Kidney tubule cell (primary cell): ENCODE data around the gene ENPP7.

Experiments used
- DNase-seq: peaks from one replicate; pipeline ENCODE4 v3.0.0-alpha.2; 2018; ENCODE audit warnings: low spot score

The ENPP7 gene

DNA sequence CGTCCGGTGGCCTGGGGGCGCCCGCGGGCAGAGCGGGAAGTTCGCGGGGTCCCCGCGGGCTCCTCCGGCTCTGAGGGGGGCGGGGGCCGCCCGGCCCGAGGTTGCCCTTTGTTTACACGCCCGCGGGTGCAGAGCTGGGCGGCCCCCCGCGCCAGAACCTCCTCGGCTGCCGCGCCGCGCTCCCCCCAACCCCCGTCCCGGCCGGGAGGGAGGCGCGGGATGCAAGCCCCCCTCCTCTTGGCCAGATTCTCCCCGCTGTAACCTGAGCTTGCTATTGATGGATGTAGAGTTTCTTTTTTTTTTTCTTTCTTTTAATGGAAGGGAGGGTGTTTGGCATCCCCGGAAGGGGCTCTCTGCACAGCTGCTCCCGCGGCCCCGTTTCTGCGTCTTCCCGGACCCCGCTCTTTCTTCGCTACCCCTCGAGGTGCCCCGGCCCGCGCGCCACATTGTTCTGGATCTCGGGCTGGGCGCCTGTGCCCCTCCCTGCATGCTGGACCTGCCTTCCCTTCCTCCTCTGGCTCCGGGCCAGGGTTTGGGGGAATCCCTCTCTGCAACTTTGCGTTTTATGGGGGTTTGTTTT lies 47.9 kb downstream of the ENPP7 start:
- no peak for DNase-seq

- DNase-seq, result no peak
Measured at GRCh38 chr17:79779084-79779529, 48.4 kb downstream of the ENPP7 start.

- DNase-seq, result no peak
Measured at GRCh38 chr17:79779661-79780365, 49.1 kb downstream of the ENPP7 start.

DNA sequence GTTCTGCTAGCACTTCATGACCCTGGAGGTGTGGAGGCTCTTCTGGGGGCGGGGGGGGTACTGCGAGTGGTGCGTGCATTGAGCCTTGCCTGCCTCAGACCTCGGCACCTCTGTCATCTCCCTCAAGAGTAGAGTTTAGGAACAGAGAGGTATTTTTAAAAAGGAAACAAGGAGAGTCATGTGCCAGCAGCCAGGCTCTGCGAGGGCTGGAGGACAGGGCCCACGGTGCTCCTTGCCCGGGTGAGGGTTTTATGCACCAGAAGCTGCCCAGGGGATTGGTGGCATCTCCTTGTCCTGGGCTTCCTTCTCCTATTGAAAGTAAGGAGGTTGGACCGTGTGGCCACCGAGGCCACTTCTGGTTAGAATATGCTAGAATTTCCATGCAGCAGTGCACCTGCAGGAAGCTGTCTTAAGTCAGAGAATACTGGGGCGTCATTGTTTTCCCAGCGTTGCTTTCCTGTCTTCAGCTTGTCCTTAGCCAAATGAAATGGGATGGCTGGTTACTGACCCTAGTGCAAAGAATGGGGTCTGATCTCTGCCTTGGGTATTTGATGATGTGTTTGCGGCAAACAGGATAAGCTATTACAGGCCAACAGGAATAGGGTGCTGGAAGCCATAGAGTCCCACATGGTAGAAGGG lies 50.4 kb downstream of the ENPP7 start:
- no peak for DNase-seq

DNA sequence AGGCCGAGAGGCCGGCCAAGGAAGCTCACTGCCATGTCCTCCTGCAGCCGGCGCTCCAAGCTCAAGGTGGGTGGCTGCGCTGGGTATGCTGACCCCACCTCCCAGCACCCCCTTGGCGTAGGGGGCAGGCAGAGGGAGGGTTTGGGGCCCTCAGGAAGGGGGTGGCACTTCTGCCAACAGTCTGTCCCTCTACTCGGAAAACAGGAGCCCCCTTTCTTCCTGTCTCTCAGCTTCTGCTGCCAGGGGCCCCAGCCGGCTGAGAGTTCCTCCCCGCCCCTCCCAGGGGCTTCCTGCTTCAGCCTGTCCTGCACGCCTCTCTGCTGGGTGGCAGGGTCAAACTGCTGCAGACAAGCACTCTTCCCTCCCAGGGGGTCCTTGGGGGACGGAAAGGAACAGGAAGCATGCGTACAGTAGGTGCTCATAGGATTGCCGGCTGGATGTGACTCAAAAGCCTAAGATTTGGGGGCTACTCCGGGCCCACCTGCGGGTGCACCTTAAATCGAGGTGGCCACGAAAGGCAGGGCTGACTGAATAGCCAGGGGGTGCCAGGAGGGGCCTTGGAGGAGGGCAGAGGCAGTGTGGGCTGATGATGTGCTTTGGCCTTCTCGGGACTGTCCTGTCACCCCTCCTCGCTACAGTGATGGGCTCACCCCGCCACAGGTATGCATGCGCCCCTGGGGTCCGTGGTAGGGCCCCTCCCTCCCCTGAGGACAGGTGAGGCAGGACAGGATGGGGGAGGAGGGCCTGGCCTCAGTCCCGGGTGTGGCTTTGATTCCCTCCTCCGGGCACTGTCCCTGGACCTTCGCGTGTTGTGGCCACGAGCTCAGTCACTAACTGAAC lies 51.2 kb downstream of the ENPP7 start:
- DNase-seq, result no peak

DNA sequence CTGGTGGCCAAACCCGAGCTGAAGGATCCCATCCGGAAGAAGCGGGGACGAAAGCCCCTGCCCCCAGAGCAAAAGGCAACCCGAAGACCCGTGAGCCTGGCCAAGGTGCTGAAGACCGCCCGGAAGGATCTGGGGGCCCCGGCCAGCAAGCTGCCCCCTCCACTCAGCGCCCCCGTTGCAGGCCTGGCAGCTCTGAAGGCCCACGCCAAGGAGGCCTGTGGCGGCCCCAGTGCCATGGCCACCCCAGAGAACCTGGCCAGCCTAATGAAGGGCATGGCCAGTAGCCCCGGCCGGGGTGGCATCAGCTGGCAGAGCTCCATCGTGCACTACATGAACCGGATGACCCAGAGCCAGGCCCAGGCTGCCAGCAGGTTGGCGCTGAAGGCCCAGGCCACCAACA lies 53.1 kb downstream of the ENPP7 start:
- DNase-seq, result no peak

GRCh38 chr17:79784353-79785016 lies 53.7 kb downstream of the ENPP7 start:
- DNase-seq, result no peak

DNA sequence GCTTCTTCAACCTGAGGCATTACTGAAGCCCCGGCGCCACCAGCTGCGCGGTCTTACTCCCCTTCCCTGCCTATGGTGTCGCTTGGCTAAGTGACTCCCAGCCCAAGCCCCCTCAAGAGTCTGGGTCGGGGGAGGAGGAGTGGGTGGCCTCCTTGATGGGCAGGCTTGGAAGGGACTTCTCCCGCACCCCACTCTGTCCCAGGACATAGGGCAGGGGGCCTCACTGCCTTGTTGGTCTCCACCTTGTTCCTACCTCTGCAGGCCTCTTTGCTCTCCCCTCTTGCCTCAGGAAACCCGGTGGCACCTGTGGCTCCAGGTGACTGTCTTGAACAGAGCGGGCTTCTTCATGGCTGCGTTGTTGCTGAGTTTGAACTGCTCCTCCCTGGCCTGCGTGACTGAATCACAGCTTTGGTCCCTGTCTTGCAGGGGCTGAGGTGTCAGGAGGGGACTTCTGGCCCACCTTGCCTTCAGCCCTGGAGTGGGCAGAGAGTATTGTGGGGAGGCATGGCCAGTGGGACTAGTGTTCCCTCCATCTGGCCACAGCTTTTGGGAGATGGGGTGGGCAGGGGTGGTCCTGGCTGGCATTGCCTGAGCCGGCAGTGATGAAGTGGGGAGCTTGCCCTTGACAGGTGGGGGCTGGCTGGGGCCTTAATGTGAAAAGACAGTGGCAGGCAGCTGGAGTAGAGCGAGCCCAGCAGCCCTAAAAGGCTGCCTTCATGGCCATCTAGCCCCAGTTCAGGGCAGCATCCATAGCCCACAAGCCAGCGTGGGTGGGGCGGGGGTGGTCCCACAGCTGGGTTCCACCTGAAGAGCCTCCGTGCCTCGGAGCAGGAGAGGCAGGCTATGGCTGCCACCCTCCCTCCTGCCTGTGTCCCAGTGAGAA lies 54.5 kb downstream of the ENPP7 start:
- DNase-seq, result no peak

DNA sequence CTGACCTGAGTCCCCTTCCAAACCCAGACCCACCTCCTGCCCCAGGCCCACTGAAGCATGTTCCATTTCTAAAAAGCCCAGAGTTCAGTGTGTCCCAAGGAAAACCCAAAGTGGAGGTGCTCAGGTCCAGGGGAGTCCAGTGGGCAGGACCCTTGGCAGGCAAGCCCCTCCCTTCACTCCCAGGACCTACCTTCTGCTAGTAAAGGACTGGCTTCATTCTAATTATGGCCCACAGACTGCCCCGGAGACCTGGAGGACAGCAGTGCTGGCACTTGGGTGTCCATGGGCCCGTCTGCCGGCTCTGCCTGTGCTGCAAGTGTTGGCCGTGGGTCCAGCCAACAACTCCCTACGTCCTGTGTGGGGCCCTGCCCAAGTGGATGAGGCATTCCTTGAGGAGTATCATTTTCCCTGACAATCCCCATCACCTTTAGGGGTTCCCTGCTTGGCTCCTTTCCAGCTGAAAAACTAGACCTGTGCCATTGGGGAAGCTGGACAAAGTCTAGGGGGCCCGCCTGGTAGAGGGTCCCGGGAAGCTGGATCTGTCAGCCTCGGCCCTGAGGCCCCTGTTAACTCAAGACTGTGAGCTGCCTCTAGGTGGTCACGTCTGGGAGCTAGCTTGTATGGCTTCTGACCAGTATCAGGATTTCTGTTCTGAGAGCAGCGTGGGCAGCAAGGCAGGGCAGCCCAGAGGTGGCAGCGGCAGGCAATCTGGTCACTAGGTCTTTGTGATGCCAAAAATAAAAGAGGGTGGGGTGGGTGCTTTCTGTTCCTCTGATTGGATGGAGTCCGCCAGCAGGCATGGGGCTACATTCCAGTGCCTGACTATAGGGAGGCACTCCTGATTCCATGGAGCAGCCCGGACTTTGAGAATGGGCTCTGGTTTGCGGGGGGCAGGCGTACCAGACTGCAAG lies 55.4 kb downstream of the ENPP7 start:
- no peak for DNase-seq

GRCh38 chr17:79786930-79787643 lies 56.3 kb downstream of the ENPP7 start:
- no peak for DNase-seq

DNA sequence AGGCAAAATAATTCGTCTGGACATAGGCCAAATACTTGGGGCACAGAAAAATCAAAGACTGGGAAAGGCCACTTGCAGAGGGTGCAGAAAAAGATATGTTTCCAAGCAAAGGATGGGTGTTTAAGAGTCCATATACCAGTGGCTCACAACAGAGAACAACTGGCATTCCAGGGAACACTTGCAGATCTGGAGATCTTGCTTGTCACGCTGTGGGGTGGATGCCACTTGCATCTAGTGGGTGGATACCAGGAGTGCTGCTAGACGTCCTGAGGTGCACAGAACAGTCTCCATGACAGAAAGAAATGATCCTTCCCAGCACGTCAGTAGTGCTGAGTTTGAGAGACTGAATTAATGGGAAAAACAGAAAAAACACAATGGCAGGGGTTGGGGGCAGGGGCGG lies 57.7 kb downstream of the ENPP7 start:
- DNase-seq, result no peak

DNA sequence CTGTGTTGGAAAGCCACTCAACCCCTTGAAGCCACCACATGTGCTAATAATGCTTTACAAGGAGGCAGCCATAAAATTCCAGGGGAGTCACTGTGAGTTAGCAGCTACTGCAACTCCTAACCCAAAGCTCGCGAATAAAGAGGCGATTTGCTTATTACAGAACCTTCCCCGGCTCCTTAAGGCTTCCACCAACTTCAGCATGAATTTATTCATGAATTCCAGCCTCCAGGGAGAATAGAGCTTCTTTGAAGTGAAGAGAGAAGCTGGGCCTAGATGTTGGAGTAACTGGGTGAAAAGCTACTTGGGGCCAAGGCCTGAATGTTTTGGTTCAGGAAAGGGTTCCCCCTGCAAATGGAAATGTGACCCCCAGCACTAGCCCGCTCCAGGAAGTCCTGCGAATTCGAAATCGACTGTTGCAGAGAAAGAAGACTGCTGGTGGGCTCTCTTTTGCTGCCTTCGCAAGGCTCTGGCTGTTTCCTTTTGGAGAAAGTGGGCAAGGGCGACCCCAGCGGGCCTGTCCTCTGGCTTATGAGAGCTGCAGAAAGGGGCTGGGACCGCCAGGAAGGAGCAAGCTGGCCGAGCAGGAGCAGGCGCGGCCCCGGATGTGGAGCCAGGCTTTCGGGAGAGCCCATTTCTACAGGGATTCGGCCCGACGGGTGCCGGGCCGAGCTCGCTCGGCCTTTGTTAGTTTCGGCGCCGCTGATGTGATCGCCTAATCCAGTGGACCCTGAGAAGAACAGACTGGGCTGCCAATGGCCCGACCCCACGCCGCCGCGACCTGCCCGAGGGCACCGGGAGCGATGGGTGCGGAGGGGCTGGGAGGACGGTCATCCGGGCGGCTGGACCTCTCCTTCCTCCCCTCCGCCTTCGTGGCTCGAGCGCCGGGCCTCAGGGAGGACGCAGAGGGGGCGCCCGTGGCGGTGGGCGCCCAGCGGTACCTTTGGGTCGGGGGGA lies 58.5 kb downstream of the ENPP7 start:
- DNase-seq, result no peak

DNA sequence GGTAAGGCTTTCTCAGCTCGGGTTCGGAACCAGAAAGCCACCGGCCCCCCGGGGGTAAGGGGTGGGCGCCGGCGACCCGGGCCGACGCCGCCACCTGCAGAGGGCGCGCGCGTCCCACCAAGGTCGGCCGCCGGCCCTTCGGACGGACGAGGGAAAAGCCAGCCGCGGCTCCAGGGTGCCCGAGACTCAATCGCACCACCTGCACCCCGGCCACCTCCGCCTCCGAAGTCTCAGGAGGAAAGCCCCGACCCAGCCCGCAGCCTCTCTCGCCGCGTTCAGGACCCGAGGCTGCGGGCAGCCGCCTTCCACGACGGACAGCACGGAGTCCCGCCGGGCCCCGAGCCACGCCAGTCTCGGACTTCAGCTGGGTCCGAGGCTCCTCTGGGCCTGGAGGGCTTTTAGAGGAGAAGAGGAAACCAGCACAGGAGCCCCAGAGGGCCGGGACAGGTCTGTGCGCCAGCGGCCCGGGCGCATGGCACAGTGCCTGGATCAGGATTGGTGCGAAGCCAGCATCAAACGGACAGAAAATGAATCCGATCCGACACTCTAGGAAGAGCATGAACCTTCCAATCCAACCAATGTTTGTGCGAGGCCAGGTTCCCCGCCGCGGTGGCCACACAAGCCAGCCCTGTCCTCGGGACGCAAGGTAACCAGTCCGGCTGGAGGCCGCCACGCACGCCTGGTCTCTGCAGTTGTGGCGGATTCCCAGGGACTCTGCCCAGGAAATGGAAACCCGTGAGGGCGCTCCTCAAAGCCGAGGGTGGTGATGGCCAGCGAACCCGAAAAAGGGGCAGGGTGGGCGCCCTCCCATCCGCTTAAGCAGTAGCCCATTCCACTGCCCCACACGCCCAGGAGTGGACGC lies 59.4 kb downstream of the ENPP7 start:
- DNase-seq, result peak; percentile 31

DNA sequence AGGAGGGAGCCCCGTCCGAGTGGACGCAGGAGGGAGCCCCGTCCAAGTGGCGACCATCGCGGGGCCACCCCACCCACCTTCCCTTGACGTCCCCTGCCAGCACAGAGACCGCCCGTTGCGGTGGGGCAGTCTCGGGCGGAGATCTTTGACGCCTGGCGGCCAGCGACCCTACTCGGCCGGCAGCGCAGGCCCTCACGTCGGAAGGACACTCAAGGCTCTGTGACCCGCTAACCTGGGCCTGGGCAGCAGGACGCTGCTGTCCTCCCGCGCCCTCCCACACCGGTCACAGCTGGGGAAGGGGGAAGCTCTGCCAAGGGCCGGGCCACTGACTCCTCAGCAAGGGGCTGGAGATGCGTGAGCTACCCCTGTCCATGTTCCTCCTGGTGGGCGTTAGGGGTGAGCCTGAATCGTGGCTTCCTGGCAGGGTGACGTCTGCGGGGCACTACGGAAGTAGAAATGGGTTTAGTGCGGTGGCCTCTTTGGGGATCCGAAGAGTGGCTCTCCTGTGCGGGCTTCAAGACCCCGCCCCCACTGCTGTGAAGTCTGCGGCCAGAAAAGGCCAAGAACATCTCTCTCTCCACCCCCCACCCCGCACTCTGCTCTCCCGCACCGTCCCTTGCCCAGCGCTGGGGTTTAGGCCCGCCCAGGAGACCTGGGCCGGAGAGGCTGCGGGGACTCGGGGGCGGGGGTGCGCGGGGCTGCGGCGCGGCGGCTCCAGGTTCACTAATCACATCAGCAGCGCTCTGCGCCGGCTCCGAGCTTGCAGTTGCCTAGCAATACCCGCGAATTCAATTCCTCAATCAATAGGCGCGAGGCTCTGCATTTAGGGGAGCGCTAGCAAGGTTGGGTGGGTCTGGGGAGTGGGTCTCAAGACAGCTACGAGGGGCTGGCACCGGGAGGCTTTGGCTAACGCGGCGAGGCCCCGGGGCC lies 60.3 kb downstream of the ENPP7 start:
- DNase-seq, result no peak

GRCh38 chr17:79791735-79792161 lies 61.0 kb downstream of the ENPP7 start:
- DNase-seq, result no peak
